GM12874 (cell line): ENCODE data around the gene FSTL4.

Source experiments
- TF ChIP-seq, protein P1 (sequence below): IDR thresholded peaks from 2 replicates; pipeline ENCODE4 v1.5.1; 2011; ENCODE audit warnings: low read depth, mild to moderate bottlenecking, control low read depth, low read length, moderate library complexity; ENCODE audit not compliant: insufficient read depth

Gene FSTL4

GRCh38 chr5:133372293-133372937, 239.9 kb downstream of the FSTL4 start:
- TF ChIP-seq, protein P1, sequence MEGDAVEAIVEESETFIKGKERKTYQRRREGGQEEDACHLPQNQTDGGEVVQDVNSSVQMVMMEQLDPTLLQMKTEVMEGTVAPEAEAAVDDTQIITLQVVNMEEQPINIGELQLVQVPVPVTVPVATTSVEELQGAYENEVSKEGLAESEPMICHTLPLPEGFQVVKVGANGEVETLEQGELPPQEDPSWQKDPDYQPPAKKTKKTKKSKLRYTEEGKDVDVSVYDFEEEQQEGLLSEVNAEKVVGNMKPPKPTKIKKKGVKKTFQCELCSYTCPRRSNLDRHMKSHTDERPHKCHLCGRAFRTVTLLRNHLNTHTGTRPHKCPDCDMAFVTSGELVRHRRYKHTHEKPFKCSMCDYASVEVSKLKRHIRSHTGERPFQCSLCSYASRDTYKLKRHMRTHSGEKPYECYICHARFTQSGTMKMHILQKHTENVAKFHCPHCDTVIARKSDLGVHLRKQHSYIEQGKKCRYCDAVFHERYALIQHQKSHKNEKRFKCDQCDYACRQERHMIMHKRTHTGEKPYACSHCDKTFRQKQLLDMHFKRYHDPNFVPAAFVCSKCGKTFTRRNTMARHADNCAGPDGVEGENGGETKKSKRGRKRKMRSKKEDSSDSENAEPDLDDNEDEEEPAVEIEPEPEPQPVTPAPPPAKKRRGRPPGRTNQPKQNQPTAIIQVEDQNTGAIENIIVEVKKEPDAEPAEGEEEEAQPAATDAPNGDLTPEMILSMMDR, result no peak

DNA sequence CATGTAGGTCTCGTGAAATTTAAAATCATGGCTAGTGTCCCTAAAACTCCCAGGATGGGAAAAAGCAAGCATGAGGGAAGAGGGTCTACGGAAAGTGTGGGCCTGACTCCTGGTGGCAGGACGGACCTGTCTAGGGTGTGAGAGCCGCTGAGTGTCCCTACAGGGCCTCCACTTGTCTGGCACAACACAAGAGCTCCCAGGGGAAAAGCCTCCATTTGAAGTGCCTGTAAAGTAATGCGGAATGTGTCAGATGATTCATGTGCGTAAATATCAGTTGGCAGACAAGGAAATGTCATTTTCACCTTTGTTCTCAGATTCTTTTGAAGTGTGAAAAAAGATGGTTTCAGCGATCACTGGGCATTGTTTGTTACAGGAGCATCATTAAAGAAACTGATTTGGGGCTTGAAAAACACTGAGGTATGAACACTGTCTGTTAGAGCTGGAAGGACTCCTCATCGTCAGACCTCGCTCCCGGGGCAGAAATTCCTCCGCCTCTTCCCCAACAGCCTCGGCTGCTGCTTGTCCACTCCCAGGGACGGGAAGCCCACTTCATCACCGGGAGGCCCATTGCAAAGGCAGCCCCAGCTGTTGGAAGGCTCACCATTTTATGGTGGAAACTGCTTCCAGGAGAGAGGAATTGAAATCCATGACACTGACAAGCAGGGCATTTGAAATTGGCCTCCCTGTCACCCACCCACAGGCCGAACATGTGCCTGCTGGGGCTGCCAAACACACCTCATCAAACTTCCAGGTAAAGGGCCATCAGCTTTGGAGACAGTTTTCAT, 240.8 kb downstream of the FSTL4 start:
- TF ChIP-seq, protein P1, result no peak

GRCh38 chr5:133370904-133371303, 241.4 kb downstream of the FSTL4 start:
- TF ChIP-seq, protein P1, result no peak

- TF ChIP-seq, protein P1, result no peak
Measured at GRCh38 chr5:133370036-133370831, 242.1 kb downstream of the FSTL4 start.

DNA sequence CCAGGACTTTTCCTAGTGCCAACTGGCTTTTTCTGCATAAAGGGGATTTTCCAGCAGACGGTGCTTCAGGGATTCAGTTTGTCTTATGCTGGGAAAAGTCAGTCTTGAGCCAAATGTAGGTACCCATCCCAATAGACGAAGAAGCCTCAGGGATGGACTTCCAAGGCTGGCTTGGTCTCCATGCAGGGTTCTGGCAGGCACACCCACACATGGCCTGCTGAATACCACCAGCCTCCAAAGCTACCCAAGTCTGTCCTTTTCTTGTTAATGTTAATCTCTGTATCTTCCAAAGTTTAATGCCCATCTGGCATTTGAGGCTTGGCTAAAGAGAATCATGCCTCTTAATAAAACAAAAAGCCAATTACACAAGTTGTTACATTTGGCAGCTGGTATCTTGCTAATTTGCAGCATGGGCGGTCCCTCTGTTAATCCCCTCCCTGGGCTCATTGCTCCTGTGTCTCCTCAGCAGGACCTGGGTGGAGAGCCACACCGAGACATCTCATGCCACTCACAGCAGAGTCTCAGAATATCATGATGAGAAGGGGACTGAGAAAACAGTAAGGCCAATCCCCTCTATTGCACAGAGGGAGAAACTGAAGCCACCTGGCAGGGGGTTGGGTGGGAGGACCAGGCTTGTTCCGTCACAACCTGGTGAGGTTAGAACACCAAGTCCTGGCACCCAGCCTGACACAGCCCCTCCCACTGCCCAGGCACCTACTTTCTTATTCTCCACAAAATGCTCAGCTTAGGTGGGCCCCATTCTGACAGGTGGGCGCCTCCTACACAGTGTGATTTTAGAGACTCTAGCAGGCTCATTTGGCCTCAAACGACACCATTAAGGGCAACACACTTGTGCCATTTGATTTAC, 243.2 kb downstream of the FSTL4 start:
- TF ChIP-seq, protein P1, result no peak

GRCh38 chr5:133367984-133368383, 244.4 kb downstream of the FSTL4 start:
- TF ChIP-seq, protein P1, result no peak
